Pancreas (tissue), 10 donors: Measurements from ENCODE around the gene VPS13D. TPM values are rescaled to one million over a fixed set of nuclear protein-coding genes. Genes with fewer than 3 reads are reported as not detected.

ENCODE experiments used
- ATAC-seq, 4 donors: fragments of 200-7000 bp; cut with Tn5 transposase; one replicate each; pipeline versions ENCODE4 v1.8.0 to v1.9.1; 2020; ENCODE audit warnings: mild to moderate bottlenecking in 4 of 4, moderate library complexity in 4 of 4
- DNase-seq, 6 donors: peaks; one replicate each; pipeline ENCODE4 v3.0.0-alpha.2; 2020
- FAIRE-seq: peaks from 2 replicates; lab custom pipeline; 2012; peaks lifted over from hg19 to GRCh38; lab: Jason Lieb, UNC
- H3K27ac ChIP-seq, 4 donors: fragments of 200-600 bp; sonication (generic); 1 replicate in 3 of 4; 2 replicates in 1 of 4; pipeline versions ENCODE4 v1.5.0 to v1.8.0; 2020
- H3K27me3 ChIP-seq, 4 donors: fragments of 200-600 bp; one replicate each; pipeline ENCODE4 v1.8.0; 2021
- H3K36me3 ChIP-seq, 3 donors: fragments of 200-600 bp; sonication (generic) in 1 of 3; one replicate each; pipeline versions ENCODE4 v1.5.0 to v1.8.0; 2020 to 2021
- H3K4me1 ChIP-seq, 3 donors: fragments of 200-600 bp; one replicate each; pipeline ENCODE4 v1.8.0; 2021
- H3K4me3 ChIP-seq, 4 donors: fragments of 200-600 bp; sonication (generic) in 2 of 4; one replicate each; pipeline versions ENCODE4 v1.5.0 to v1.8.0; 2020 to 2021
- H3K9me3 ChIP-seq, 4 donors: fragments of 200-600 bp; one replicate each; pipeline ENCODE4 v1.8.0; 2021
- CTCF ChIP-seq, 4 donors: fragments of 200-600 bp; sonication (generic) in 3 of 4; IDR thresholded peaks; one replicate each; pipeline versions ENCODE4 v1.5.0 to v1.8.0; 2021; ENCODE audit warnings: antibody characterized with exemption in 4 of 4
- WGBS, 2 donors: extraction: QIAGEN DNeasy Blood & Tissue Kit; methylation state at CpG; one replicate each; pipeline ENCODE4 v1.1.7; 2013; 5-methylcytosine and 5-hydroxymethylcytosine counted together
- intact Hi-C, 3 donors: fragments of 100-400 bp; cut with DNase I; formaldehyde crosslinking; loops; one replicate each; pipeline versions ENCODE4 v1.11.1 to v1.14.2; 2022
- polyA plus RNA-seq, 2 donors: library from polyadenylated mRNA; stranded (reverse); fragments of 200-250 nt; gene quantifications; one replicate each; pipeline ENCODE4 v1.2.3, GENCODE V29; 2013
- total RNA-seq, 6 donors: library from RNA; stranded (reverse); fragmentation: NEBNext Ultra II Directional in 4 of 6; extraction: Animal tissue kit (Norgen Biotek cat#: 25700) in 4 of 6; gene quantifications; one replicate each; pipeline versions ENCODE4 v1.2.1 to v1.2.4, GENCODE V29; 2021 to 2023
- donor health status: healthy with polysubstance abuse.
- donor health status: DM: no; HTN: no; CAD: no; lungs with moderate emphysema.
- donor health status: DM: no; HTN: no; CAD: no.
- donor health status: control.
- donor health status: control.
- donor health status: Bipolar disorder and iron deficiency.
- donor health status: DM: yes; HTN: yes; CAD: no.
- donor health status: DM: no; HTN: no; CAD: no.
- donor health status: DM: no; HTN: no; CAD: no.
- donor health status: DM: yes; HTN: yes; CAD: no.

The VPS13D gene
- total and polyA plus RNA-seq, 8 donors, result 13.7 to 39.0 (median 24.8) TPM

GRCh38 chr1:12499539-12500240, 269.9 kb downstream of the VPS13D start:
- H3K9me3 ChIP-seq, result no peaks in the 10 kb centered on the region
- no peak overlapping the region for H3K4me3 ChIP-seq
- FAIRE-seq, result no peak
- H3K27me3 ChIP-seq, result no peaks in the 10 kb centered on the region
- peaks cover 10 to 24% (median 24%) of the 10 kb centered on the region in 3 donors for H3K4me1 ChIP-seq
- no peak for TF ChIP-seq CTCF (IDR thresholded peaks at IDR 0.05)
- H3K27ac ChIP-seq, result no peak overlapping the region
- DNase-seq, result no peak
- intact Hi-C loops, result no loop called here
- 82 to 87% methylated on average over 13 of the region's 13 CpGs for WGBS, 2 donors
- peaks cover 0 to 7% (median 0%) of the 10 kb centered on the region in 3 donors for H3K36me3 ChIP-seq
- no peak for ATAC-seq

GRCh38 chr1:12501661-12502060, 271.8 kb downstream of the VPS13D start:
- intact Hi-C loops, result no loop called here
- Histone ChIP-seq H3K27ac (no peak overlapping the region), H3K9me3 (no peaks in the 10 kb centered on the region), H3K27me3 (no peaks in the 10 kb centered on the region), H3K4me1 (peaks cover 4 to 11% (median 10%) of the 10 kb centered on the region in 3 donors), H3K4me3 (no peak overlapping the region), H3K36me3 (peaks cover 0 to 10% (median under 1%) of the 10 kb centered on the region in 3 donors)
- no peak for TF ChIP-seq CTCF (IDR thresholded peaks at IDR 0.05)
- 78 to 85% methylated on average over 9 of the region's 9 CpGs for WGBS, 2 donors
- FAIRE-seq (no peak), DNase-seq (no peak), ATAC-seq (peak in 3 of 4 donors; percentile 24 to 60 (median 48))

GRCh38 chr1:12502336-12503109, 272.7 kb downstream of the VPS13D start:
- Histone ChIP-seq H3K27ac (no peak overlapping the region), H3K4me3 (no peak overlapping the region), H3K9me3 (no peaks in the 10 kb centered on the region), H3K4me1 (peaks cover 0 to 5% (median 3%) of the 10 kb centered on the region in 3 donors), H3K36me3 (peaks cover 0 to 11% (median 5%) of the 10 kb centered on the region in 3 donors), H3K27me3 (no peaks in the 10 kb centered on the region)
- WGBS, 2 donors, result 88 to 89% methylated on average over 11 of the region's 11 CpGs
- DNase-seq (no peak), ATAC-seq (no peak), FAIRE-seq (no peak)
- intact Hi-C loops, result no loop called here
- no peak for TF ChIP-seq CTCF (IDR thresholded peaks at IDR 0.05)

GRCh38 chr1:12503709-12504108, 273.9 kb downstream of the VPS13D start:
- intact Hi-C loops, result no loop called here
- 68 to 72% methylated on average over 8 of the region's 8 CpGs for WGBS, 2 donors
- Histone ChIP-seq H3K36me3 (peaks cover 0 to 7% (median 5%) of the 10 kb centered on the region in 3 donors), H3K27ac (no peak overlapping the region), H3K4me1 (peaks cover 0 to 5% (median 0%) of the 10 kb centered on the region in 3 donors), H3K4me3 (no peak overlapping the region), H3K27me3 (no peaks in the 10 kb centered on the region), H3K9me3 (no peaks in the 10 kb centered on the region)
- DNase-seq (no peak), ATAC-seq (no peak), FAIRE-seq (no peak)
- no peak for TF ChIP-seq CTCF (IDR thresholded peaks at IDR 0.05)
